GM21576 (cell line): ENCODE measurements around the gene WIPF3.

Experiments
- ATAC-seq: cut with Tn5 transposase; IDR thresholded peaks from one replicate; pipeline ENCODE4 v1.9.1; 2021; ENCODE audit warnings: mild to moderate bottlenecking, moderate library complexity; ENCODE audit not compliant: unreplicated experiment

Gene WIPF3

DNA sequence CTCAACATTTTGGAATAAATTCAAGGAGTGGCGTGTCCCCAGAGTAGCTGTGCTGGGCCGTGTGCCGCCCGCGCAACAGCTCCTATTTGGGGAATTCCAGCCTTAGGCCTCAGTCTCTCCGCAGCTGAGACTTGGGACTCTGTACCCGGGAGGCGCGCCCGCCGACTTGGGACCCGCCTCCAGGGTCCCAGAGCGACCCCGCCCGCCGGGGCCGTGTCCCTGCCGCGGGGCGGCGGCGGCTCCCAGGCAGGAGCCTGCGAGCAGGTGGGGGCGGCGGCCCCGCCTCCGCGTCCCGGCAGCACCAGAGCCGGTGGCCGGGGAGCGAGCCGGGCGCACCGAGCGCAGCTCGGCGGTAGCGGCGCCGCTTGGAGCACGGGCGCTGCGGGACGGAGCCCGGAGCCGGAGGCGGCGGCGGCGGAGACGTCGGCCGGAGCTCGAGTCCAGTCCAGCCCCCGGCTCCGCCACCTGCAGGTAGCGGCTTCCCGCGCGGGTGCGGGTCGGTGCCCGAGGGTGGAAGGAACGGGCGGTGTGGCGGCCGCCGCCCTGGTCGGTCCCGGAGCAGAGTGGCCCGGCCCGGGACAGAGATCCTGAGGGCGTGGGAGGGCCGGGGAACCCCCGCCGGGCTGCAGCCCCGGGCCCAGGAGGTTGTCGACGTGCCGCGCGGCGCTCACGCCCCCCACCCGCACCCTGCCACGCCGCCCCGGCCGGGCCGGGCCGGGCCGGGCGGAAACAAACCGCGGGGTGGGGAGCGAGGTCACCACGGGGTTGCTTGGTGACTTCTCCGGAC lies at the start of gene WIPF3:
Gene WIPF3 (plus strand): TSS at position 301 of the 787 bp plus-strand sequence. CDS start 28,217 bp downstream, outside the sequence.
- ATAC-seq = no peak

DNA sequence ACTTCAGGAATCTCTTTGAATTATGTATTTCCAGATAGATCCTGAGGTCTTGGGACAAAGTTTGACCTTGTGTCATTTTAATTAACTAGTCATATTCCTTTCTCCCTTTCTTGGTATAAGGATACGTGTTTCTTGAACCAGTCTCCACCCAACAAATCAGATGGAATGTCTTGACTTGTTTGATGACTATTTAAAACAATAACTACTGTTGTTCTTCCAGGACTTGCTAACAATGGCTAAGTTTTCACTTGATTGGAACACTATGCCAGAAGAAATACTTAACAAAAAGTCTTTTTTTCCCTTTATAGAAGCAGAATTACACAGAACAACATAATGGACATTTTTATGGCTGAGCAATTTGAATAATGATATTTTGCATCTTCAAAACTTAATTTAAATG lies 43.0 kb upstream of the WIPF3 start:
- ATAC-seq = no peak

- no peak for ATAC-seq
Measured at GRCh38 chr7:29764227-29764626, 42.1 kb upstream of the WIPF3 start.

GRCh38 chr7:29765490-29765889 lies 40.8 kb upstream of the WIPF3 start:
- no peak for ATAC-seq

GRCh38 chr7:29770371-29770770 lies 35.9 kb upstream of the WIPF3 start:
- no peak for ATAC-seq

DNA sequence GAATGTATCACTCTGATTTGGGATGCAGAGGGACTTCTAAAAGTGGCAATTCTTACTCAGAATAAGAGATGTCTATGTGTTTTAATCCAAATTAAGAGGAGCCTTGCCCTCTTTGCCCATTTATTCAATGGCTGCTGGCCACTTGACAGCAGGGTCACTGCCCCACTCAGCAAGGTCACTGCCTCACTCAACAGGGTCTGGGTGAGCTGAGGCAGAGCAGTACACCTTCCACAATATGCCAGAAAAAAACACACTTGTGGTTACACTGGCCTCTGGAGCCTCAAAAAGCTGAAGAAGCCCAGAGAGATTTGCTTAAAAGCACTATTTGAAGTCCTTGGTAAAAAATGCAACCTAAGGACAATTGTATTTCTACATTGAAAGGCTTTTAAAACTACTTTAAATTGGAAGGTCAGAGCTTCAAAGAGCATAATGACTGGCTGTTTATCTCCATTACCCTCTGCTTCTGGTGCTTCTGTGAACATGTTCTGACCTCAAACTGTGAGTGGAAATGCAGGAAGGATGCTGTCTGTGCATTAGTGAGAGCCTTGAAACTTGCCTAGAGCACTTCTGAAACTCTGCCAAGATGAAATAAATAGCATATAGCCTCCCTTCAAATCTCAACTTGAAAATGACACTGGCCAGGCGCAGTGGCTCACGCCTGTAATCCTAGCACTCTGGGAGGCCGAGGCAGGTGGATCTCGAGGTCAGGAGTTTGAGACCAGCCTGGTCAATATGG lies 35.1 kb upstream of the WIPF3 start:
- no peak for ATAC-seq

DNA sequence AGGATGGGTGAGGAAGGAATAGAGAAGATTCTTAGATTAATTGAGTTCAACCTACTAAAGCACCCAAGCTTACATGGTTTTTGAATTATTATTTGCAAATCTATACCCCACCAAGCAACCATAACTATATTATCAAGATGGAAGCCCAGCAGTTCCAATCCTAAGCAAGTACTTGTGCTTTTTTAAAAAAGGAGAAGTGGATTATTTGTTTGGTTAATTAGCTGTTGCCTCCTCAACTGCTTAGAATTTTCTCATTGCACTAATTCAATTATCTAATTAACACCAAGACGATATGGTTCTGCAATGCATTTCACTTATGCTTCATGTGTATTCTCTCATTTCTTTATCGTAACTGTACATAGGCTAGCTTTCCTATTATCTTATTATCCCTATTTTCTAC lies 27.3 kb upstream of the WIPF3 start:
- no peak for ATAC-seq

DNA sequence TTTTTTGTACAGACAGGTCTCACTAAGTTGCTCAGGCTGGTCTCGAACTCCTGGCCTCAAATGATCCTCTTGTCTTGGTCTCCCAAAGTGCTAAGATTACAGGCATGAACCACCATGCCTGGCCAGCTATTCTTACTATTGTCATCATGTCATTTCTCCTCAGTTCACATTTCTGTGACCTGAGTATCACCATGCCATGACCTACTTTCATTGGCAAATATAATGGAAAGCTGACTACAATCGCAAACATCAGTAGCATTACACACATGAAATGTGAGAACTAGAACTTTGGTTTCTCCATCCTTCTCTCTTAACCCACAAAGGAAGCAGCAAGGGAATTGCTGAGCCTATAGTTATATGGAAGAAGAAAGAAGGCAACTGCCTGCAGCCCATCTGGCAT lies 26.0 kb upstream of the WIPF3 start:
- no peak for ATAC-seq

DNA sequence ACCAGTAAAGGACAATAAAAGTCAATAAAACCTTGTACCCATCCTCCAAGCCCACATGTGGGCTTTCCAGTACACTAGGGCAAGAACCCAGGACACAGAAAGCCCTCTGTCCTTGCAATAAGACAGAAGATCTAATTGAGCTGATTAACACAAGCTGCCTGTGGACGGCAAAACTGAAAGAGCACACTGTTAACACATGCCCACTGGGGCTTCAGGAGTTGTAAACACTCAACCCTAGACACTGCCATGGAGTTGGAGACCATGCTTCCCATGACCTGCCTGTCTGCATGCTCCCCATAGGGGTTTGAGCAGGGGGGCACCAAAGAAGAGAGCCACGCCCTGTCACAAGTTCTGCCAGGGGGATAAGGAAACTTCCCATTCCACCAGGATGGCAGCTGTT lies 22.6 kb upstream of the WIPF3 start:
- ATAC-seq = no peak

DNA sequence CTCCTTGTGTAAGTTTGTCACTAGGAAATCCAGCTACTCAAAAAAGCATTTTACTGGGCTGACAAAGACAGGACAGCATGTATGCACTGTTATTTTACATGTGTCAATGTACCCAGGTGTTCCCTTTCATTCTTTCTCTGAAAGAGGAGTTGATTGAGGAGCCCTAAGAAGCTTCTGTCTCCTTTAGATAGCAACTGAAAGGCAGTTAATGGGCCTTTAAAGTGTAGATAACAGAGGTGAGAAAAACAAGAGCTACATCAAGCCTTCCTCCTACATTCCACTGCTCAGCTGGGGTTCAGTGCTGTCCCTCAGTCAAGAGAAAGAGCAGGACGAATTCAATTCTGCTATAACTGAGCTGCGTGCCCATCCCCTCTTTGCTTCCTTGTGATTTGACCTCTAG lies 12.8 kb upstream of the WIPF3 start:
- ATAC-seq = no peak

GRCh38 chr7:29794959-29795629 lies 11.2 kb upstream of the WIPF3 start:
- ATAC-seq = no peak

GRCh38 chr7:29795696-29796580 lies 10.4 kb upstream of the WIPF3 start:
- no peak for ATAC-seq

GRCh38 chr7:29797112-29797944 lies 9.0 kb upstream of the WIPF3 start:
- ATAC-seq = no peak

- no peak for ATAC-seq
Measured at GRCh38 chr7:29798422-29798821, 7.9 kb upstream of the WIPF3 start.

- ATAC-seq = no peak
Measured at GRCh38 chr7:29801929-29802328, 4.4 kb upstream of the WIPF3 start.

- no peak for ATAC-seq
Measured at GRCh38 chr7:29805031-29805430, 1.3 kb upstream of the WIPF3 start.

GRCh38 chr7:29805886-29806207 lies 461 bp upstream of the WIPF3 start:
- ATAC-seq = no peak

DNA sequence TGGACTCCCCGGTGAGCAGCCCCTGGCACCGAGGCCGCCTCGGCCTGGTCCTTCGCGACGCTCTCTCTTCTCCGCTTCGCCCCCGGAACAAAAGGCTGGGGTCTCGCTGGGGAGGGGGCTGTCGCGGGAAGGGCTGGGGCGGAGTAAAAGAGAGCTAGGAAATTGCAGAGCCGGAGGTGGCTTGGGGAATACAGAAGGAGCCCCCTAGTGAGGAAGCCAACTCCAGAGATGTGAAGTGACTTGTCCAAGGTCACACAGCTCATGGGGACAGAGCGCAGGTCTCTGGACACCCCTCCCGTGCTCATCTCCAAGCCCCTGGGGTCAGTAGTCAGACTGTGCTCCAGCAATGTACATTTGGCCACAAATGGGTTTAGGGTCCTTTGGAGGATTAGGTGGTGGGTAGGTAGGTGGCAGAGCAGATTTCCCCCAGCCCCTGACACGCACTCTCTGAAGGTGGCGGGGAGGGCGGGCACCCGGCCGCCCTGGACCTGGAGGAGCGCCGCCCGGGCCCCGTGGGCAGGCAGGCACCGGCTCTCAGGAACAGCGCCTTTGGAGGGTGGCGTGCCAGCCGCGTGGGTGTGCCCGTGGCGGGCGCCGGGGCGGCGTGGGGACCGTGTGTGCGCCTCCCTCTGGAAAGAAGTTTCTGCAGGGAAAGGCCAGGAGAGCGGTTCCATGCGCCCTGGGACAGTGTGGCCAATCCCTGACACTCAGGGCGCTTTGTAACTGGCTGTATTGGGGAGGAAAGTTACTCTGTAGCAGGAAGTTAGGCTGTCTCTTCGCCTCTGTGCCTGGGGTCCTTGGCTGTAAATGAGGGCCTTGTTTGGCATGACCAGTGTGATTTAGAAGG lies 910 bp downstream of the WIPF3 start:
- ATAC-seq = no peak
